Endothelial cell of hepatic sinusoid (primary cell): ENCODE measurements around the gene GPER1.
"Not testable (repeated sequence)": the region's sequence is repeated elsewhere in the genome, so short reads cannot be mapped to it uniquely, and the experiment has no call there.

Experiments
- in situ Hi-C: cut with HindIII; loops from 2 replicates; pipeline ENCODE4 v1.10.0; 2017; ENCODE audit warnings: low sequenced_read_pairs

GPER1 gene

GRCh38 chr7:1116383-1117008 lies 28.6 kb downstream of the GPER1 start:
- in situ Hi-C loops, result not testable (repeated sequence)

GRCh38 chr7:1117321-1117928 lies 29.5 kb downstream of the GPER1 start:
- in situ Hi-C loops, result no loop called here

GRCh38 chr7:1119201-1119600 lies 31.3 kb downstream of the GPER1 start:
- in situ Hi-C loops, result no loop called here

GRCh38 chr7:1120791-1121190 lies 32.9 kb downstream of the GPER1 start:
- in situ Hi-C loops, result no loop called here

- in situ Hi-C loops, result no loop called here
Measured at GRCh38 chr7:1121476-1121875, 33.6 kb downstream of the GPER1 start.

- in situ Hi-C loops, result no loop called here
Measured at GRCh38 chr7:1121886-1122831, 34.2 kb downstream of the GPER1 start.

- in situ Hi-C loops, result no loop called here
Measured at GRCh38 chr7:1122832-1123501, 35.1 kb downstream of the GPER1 start.

GRCh38 chr7:1123715-1124114 lies 35.8 kb downstream of the GPER1 start:
- in situ Hi-C loops, result no loop called here

GRCh38 chr7:1124164-1124563 lies 36.3 kb downstream of the GPER1 start:
- in situ Hi-C loops, result no loop called here

- in situ Hi-C loops, result no loop called here
Measured at GRCh38 chr7:1124816-1125602, 37.1 kb downstream of the GPER1 start.

- in situ Hi-C loops, result no loop called here
Measured at GRCh38 chr7:1125603-1125969, 37.7 kb downstream of the GPER1 start.

GRCh38 chr7:1127001-1127400 lies 39.1 kb downstream of the GPER1 start:
- in situ Hi-C loops, result no loop called here

- in situ Hi-C loops, result no loop called here
Measured at GRCh38 chr7:1129431-1129830, 41.5 kb downstream of the GPER1 start.

GRCh38 chr7:1130021-1130990 lies 42.4 kb downstream of the GPER1 start:
- in situ Hi-C loops, result no loop called here

- in situ Hi-C loops, result no loop called here
Measured at GRCh38 chr7:1131471-1132265, 43.8 kb downstream of the GPER1 start.

- in situ Hi-C loops, result no loop called here
Measured at GRCh38 chr7:1134951-1135350, 47.0 kb downstream of the GPER1 start.

- in situ Hi-C loops, result no loop called here
Measured at GRCh38 chr7:1136841-1137516, 49.1 kb downstream of the GPER1 start.
